Testis (tissue), 3 donors: ENCODE data around the gene PCLO. TPM values are rescaled to one million over a fixed set of nuclear protein-coding genes. Genes with fewer than 3 reads are reported as not detected.

Experiments used
- DNase-seq: peaks from one replicate; pipeline ENCODE4 v3.0.0-alpha.2; 2019
- H3K27ac ChIP-seq, 2 donors: fragments of 200-600 bp; sonication (generic); one replicate each; pipeline ENCODE4 v1.5.1; 2019
- H3K27me3 ChIP-seq: fragments of 200-600 bp; sonication (generic); one replicate; pipeline ENCODE4 v1.5.1; 2019
- H3K36me3 ChIP-seq: fragments of 200-600 bp; sonication (generic); one replicate; pipeline ENCODE4 v1.5.1; 2017; ENCODE audit warnings: low read depth; ENCODE audit errors: missing control alignments
- H3K4me1 ChIP-seq: fragments of 200-600 bp; sonication (generic); one replicate; pipeline ENCODE4 v1.5.1; 2019
- H3K4me3 ChIP-seq, 2 donors: fragments of 200-600 bp; sonication (generic); one replicate each; pipeline ENCODE4 v1.5.1; 2017 to 2019
- H3K9me3 ChIP-seq: fragments of 200-600 bp; sonication (generic); one replicate; pipeline ENCODE4 v1.5.1; 2017
- POLR2A ChIP-seq: fragments of 450-650 bp; IDR thresholded peaks from one replicate; pipeline ENCODE4 v1.6.1; 2017; ENCODE audit warnings: antibody characterized with exemption, mild to moderate bottlenecking, moderate library complexity
- WGBS, 2 donors: methylation state at CpG; one replicate each; pipeline ENCODE4 v1.1.5; 2018; 5-methylcytosine and 5-hydroxymethylcytosine counted together
- intact Hi-C: fragments of 100-400 bp; cut with DNase I; formaldehyde crosslinking; loops from one replicate; pipeline ENCODE4 v1.15.1; 2023; ENCODE audit warnings: low total_unique reads
- polyA plus RNA-seq: library from polyadenylated mRNA; stranded (reverse); fragments of 350-450 nt; fragmentation: Illumina TruSeq; extraction: RNeasy Lipid Tissue Mini Kit (QIAGEN cat#74804); gene quantifications from one replicate; pipeline ENCODE4 v1.2.3, GENCODE V29; 2014; ENCODE audit warnings: low read depth, low replicate concordance; ENCODE audit not compliant: insufficient read depth
- total RNA-seq, 2 donors: library from RNA; depleted of rRNA; stranded (reverse); fragments of >200 nt; gene quantifications; one replicate each; pipeline ENCODE4 v1.2.3, GENCODE V29; 2016
- TF ChIP-seq, protein P1 (sequence below), 3 experiments: fragments of 450-650 bp in 2 of 3; fragments of 200-600 bp in 1 of 3; sonication (generic) in 1 of 3; IDR thresholded peaks; one replicate each; pipeline ENCODE4 v1.5.1; 2016 to 2019; ENCODE audit warnings: antibody characterized with exemption in 3 of 3, mild to moderate bottlenecking in 2 of 3, moderate library complexity in 1 of 3

The PCLO gene
- total and polyA plus RNA-seq, 3 donors from 2014 or later: 6.4 to 29.4 (median 20.4) TPM

DNA sequence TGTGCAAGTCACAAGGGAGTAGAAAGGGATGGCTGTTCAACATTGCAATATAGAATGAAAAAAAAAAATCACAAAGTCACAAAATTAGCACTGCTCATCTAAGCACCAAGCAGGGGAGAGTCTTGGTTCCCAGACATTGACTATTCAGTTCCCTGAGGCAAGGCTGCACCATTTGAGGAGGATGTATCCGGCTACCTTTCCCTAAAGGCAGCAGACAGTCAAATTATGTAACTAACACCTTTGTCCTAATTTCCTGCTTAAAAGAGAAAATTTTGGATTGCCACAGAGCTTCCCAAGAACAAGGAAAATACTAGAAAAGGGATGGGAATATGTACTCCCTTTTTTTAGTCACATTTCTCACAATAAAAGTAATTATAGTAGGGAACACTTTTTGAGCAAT, 148.1 kb downstream of the PCLO start:
- intact Hi-C loops: no loop called here
- no peaks in the 10 kb centered on the region for H3K9me3 ChIP-seq
- TF ChIP-seq, protein P1, sequence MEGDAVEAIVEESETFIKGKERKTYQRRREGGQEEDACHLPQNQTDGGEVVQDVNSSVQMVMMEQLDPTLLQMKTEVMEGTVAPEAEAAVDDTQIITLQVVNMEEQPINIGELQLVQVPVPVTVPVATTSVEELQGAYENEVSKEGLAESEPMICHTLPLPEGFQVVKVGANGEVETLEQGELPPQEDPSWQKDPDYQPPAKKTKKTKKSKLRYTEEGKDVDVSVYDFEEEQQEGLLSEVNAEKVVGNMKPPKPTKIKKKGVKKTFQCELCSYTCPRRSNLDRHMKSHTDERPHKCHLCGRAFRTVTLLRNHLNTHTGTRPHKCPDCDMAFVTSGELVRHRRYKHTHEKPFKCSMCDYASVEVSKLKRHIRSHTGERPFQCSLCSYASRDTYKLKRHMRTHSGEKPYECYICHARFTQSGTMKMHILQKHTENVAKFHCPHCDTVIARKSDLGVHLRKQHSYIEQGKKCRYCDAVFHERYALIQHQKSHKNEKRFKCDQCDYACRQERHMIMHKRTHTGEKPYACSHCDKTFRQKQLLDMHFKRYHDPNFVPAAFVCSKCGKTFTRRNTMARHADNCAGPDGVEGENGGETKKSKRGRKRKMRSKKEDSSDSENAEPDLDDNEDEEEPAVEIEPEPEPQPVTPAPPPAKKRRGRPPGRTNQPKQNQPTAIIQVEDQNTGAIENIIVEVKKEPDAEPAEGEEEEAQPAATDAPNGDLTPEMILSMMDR (IDR thresholded peaks at IDR 0.05): no peak
- no peak for TF ChIP-seq POLR2A
- no peak overlapping the region for H3K4me3 ChIP-seq
- no peaks in the 10 kb centered on the region for H3K27me3 ChIP-seq
- no peaks in the 10 kb centered on the region for H3K4me1 ChIP-seq
- H3K27ac ChIP-seq: no peak overlapping the region
- no peak for DNase-seq
- H3K36me3 ChIP-seq: no peaks in the 10 kb centered on the region
- WGBS, 2 donors: 89 to 92% methylated on average over 1 of the region's 1 CpG

DNA sequence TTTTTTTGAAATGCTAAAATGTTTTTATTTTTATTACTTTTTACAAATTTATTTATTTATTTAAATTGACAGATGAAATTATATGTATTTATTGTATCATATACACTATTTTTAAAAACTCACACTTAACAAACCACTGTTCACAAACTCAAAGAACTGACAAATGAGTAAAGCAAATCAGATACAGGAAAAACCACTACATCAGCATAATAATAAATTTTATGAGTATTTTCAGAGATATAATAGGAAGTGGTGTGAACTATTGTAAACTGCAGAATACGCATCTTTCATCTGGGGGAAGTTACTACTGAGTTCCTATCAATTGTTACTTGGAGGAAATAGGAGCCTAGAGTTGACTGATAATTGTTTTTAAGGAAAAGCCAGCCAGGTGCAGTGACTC, 150.7 kb downstream of the PCLO start:
- no peak for DNase-seq
- no peak for TF ChIP-seq POLR2A
- TF ChIP-seq, protein P1 (IDR thresholded peaks at IDR 0.05): no peak
- Histone ChIP-seq H3K27me3 (no peaks in the 10 kb centered on the region), H3K4me3 (no peak overlapping the region), H3K36me3 (no peaks in the 10 kb centered on the region), H3K27ac (no peak overlapping the region), H3K9me3 (no peaks in the 10 kb centered on the region), H3K4me1 (no peaks in the 10 kb centered on the region)
- 81 to 95% methylated on average over 1 of the region's 1 CpG for WGBS, 2 donors
- intact Hi-C loops: no loop called here

DNA sequence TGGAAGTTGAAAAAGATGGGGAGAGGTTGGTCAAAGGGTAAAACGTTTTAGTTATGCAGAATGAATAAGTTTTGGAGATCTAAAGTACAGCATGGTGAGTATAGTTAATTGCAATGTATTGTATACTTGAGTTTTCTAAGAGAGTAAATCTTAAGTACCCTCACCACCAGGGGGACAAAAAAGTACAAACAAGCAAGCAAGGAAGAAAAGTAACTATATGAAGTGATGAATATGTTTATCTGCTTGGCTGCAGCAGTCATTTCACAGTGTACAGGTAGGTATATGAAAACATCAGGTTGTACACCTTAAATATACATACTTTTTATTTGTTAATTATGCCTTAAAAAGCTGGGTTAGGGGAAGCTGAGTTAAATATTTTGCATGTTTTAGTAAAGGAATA, 157.3 kb downstream of the PCLO start:
- intact Hi-C loops: no loop called here
- Histone ChIP-seq H3K27me3 (no peaks in the 10 kb centered on the region), H3K4me3 (no peak overlapping the region), H3K9me3 (no peaks in the 10 kb centered on the region), H3K4me1 (no peaks in the 10 kb centered on the region), H3K27ac (no peak overlapping the region), H3K36me3 (no peaks in the 10 kb centered on the region)
- WGBS, 2 donors: 16 to 23% methylated on average over 1 of the region's 1 CpG
- TF ChIP-seq, protein P1 (IDR thresholded peaks at IDR 0.05): no peak
- no peak for TF ChIP-seq POLR2A
- DNase-seq: no peak

DNA sequence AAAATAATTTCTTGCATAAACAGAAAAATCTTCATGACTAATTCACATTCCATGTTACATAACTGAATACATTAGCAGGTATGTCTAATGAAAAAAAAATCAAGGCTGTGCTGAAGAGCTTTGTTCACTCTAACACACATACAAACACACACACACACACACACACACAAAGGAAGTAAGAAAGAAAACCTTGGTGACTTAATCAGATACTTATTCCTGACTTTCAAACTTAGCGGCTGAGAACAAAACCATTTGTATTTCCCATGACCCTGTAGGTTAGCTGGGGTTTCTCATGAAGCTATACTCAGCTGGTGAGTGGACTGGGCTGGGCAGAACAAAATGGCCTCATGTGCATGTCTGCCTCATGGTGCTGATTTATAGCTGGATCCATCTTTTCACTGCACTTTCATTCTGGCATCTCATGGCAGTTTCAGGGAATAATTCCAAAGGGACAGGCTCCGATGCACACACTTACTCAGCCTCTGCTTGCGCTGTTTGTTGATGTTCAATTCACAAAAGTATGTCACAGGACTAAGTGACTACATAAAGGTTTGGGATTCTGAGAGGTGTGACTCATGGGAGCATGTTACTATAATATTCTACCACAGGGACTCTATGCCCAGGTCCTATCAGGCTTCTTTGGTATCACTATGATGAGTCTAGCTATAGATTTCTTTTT, 161.2 kb downstream of the PCLO start:
- intact Hi-C loops: no loop called here
- Histone ChIP-seq H3K4me1 (no peaks in the 10 kb centered on the region), H3K36me3 (no peaks in the 10 kb centered on the region), H3K9me3 (no peaks in the 10 kb centered on the region), H3K27ac (no peak overlapping the region), H3K27me3 (no peaks in the 10 kb centered on the region), H3K4me3 (no peak overlapping the region)
- TF ChIP-seq, protein P1 (IDR thresholded peaks at IDR 0.05): no peak
- no peak for TF ChIP-seq POLR2A
- DNase-seq: no peak
- WGBS, 2 donors: 93 to 96% methylated on average over 3 of the region's 3 CpGs

DNA sequence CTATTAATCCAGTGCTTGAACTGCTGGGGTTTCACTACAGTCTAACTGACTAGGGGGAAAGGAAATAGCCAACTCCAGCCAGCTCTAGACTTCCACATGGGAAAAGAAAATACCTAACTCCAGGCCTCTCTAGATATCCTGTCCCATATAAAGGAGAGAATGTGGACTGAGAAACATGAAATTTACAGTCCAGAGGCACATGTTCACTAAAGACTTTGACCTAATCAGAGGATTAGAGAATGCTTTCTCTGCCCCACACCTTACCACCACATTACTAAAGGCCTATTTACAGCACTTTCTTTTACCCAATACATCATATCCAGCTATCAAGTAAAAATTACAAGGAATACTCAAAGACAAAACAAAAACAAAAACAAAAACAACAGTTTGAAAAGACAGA, 164.2 kb downstream of the PCLO start:
- Histone ChIP-seq H3K4me1 (no peaks in the 10 kb centered on the region), H3K36me3 (no peaks in the 10 kb centered on the region), H3K4me3 (no peak overlapping the region), H3K27me3 (no peaks in the 10 kb centered on the region), H3K9me3 (no peaks in the 10 kb centered on the region), H3K27ac (no peak overlapping the region)
- DNase-seq: no peak
- intact Hi-C loops: no loop called here
- TF ChIP-seq, protein P1 (IDR thresholded peaks at IDR 0.05): no peak
- TF ChIP-seq POLR2A: no peak
